Measurements from ENCODE around the gene ADGRG4.

Gene ADGRG4

DNA sequence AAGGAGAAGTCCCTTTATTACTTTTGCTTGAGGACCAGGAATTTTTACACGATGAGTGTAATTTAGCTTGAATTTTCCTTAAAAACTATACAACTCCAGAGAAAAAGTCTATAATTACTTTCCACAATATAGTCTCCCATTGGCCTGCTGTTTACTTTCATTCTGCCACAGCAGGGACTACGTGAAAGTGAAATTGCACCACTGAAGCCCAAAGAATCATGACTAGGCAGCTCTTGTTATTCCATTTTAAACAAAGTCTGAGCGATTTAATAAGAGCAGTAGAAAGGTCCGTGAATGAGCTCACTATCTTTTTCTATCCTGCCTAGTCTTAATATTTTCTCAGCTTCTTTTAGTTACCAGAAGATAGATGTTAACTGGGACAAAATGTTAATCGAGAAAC, 68.6 kb downstream of the ADGRG4 start:
- H2BK15ac ChIP-seq (ENCODE audit: low read depth, poor library complexity, severe bottlenecking), result no peak overlapping the region
- 68% methylated on average over 2 of the region's 5 CpGs for WGBS
- H4K91ac ChIP-seq (ENCODE audit: low read length), result no peak overlapping the region

GRCh38 chrX:136376713-136377112, 76.0 kb downstream of the ADGRG4 start:
- Histone ChIP-seq H4K91ac (ENCODE audit: low read length) (no peak overlapping the region), H2AK5ac (ENCODE audit: low read length, severe bottlenecking) (no peak overlapping the region)

More for the DNA sequence above, 68.6 kb downstream of the ADGRG4 start:
- H3K18ac ChIP-seq (ENCODE audit: low read depth in 1 of 2, low read length in 2 of 2), result no peak overlapping the region
- no peaks in the 10 kb centered on the region for H3K36me3 ChIP-seq (ENCODE audit: control insufficient read depth in 1 of 2, insufficient read depth in 2 of 2, low read depth in 1 of 2, low read length in 2 of 2)
- no peak for DNase-seq
- no peaks in the 10 kb centered on the region for H3K4me1 ChIP-seq (ENCODE audit: control insufficient read depth, insufficient read depth, low read depth, low read length)
- H3K9ac ChIP-seq (ENCODE audit: low read length), result no peak overlapping the region
- H3K23ac ChIP-seq (ENCODE audit: low read length in 2 of 2), result no peak overlapping the region
- H3K4me3 ChIP-seq (ENCODE audit: insufficient read depth in 1 of 2, low read depth in 1 of 2, low read length in 2 of 2), result no peak overlapping the region
- H3K27ac ChIP-seq (ENCODE audit: low read length, poor library complexity, severe bottlenecking), result no peak overlapping the region
- no peaks in the 10 kb centered on the region for H3K9me3 ChIP-seq (ENCODE audit: control insufficient read depth, low read length)
- no peak overlapping the region for H3K4me2 ChIP-seq (ENCODE audit: low read length, poor library complexity, severe bottlenecking)
- no peak overlapping the region for H2BK120ac ChIP-seq (ENCODE audit: low read depth, low read length)
- H2BK5ac ChIP-seq (ENCODE audit: low read depth, low read length, poor library complexity, severe bottlenecking), result no peak overlapping the region
- no peak overlapping the region for H3K4ac ChIP-seq (ENCODE audit: low read depth in 1 of 2, low read length in 2 of 2)
- H2AFZ ChIP-seq (ENCODE audit: low read depth, low read length), result no peak overlapping the region
- H2AK5ac ChIP-seq (ENCODE audit: low read length, severe bottlenecking), result no peak overlapping the region
- no peaks in the 10 kb centered on the region for H3K79me1 ChIP-seq (replicated peaks; ENCODE audit: low read length, poor library complexity, severe bottlenecking)
- no peak overlapping the region for H2BK12ac ChIP-seq (ENCODE audit: low read length in 2 of 2)
- no peak overlapping the region for H4K8ac ChIP-seq (ENCODE audit: low read length)
- H3K27me3 ChIP-seq (ENCODE audit: control insufficient read depth in 1 of 2, insufficient read depth in 1 of 2, low read length in 2 of 2), result peaks cover 0 to 12% of the 10 kb centered on the region in 2 experiments
- no peak overlapping the region for H3K14ac ChIP-seq (ENCODE audit: low read length in 2 of 2)

GRCh38 chrX:136380010-136380769, 79.4 kb downstream of the ADGRG4 start:
- peaks cover 0 to 9% of the 10 kb centered on the region in 2 experiments for H3K27me3 ChIP-seq (ENCODE audit: control insufficient read depth in 1 of 2, insufficient read depth in 1 of 2, low read length in 2 of 2)

More at GRCh38 chrX:136376713-136377112, 76.0 kb downstream of the ADGRG4 start:
- Histone ChIP-seq H3K4me3 (ENCODE audit: insufficient read depth in 1 of 2, low read depth in 1 of 2, low read length in 2 of 2) (no peak overlapping the region), H3K27ac (ENCODE audit: low read length, poor library complexity, severe bottlenecking) (no peak overlapping the region), H4K8ac (ENCODE audit: low read length) (no peak overlapping the region), H3K18ac (ENCODE audit: low read depth in 1 of 2, low read length in 2 of 2) (no peak overlapping the region), H3K4me1 (ENCODE audit: control insufficient read depth, insufficient read depth, low read depth, low read length) (no peaks in the 10 kb centered on the region), H3K27me3 (ENCODE audit: control insufficient read depth in 1 of 2, insufficient read depth in 1 of 2, low read length in 2 of 2) (peaks cover 0 to 12% of the 10 kb centered on the region in 2 experiments), H2BK15ac (ENCODE audit: low read depth, poor library complexity, severe bottlenecking) (no peak overlapping the region), H3K14ac (ENCODE audit: low read length in 2 of 2) (no peak overlapping the region), H3K9ac (ENCODE audit: low read length) (no peak overlapping the region), H3K79me1 (replicated peaks; ENCODE audit: low read length, poor library complexity, severe bottlenecking) (no peaks in the 10 kb centered on the region), H3K4ac (ENCODE audit: low read depth in 1 of 2, low read length in 2 of 2) (no peak overlapping the region), H2BK5ac (ENCODE audit: low read depth, low read length, poor library complexity, severe bottlenecking) (no peak overlapping the region), H3K9me3 (ENCODE audit: control insufficient read depth, low read length) (no peaks in the 10 kb centered on the region), H2BK120ac (ENCODE audit: low read depth, low read length) (no peak overlapping the region), H3K36me3 (ENCODE audit: control insufficient read depth in 1 of 2, insufficient read depth in 2 of 2, low read depth in 1 of 2, low read length in 2 of 2) (no peaks in the 10 kb centered on the region), H2BK12ac (ENCODE audit: low read length in 2 of 2) (no peak overlapping the region), H2AFZ (ENCODE audit: low read depth, low read length) (no peak overlapping the region), H3K23ac (ENCODE audit: low read length in 2 of 2) (no peak overlapping the region), H3K4me2 (ENCODE audit: low read length, poor library complexity, severe bottlenecking) (no peak overlapping the region)
- WGBS, result 70% methylated on average over 2 of the region's 5 CpGs
- no peak for DNase-seq

DNA sequence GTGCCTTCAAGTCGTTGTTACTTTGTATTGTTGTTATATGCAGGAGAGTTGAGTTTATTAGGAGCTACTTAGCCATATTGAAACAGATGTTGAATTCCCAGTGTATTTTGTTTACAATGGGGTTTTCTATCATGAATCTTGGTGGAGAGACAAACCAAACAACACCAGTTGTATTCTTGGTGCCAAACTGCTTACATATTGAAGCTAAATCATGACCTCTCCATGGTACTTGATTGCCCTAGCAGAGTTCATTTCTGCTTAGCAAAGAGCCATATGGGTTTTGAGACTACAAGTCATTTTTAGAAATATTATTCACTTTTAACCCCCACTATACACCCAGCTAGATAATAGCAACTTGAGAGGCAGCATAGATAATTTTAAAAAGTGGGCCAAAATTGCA, 85.4 kb downstream of the ADGRG4 start:
- no peak overlapping the region for H3K23ac ChIP-seq (ENCODE audit: low read length in 2 of 2)
- H3K14ac ChIP-seq (ENCODE audit: low read length in 2 of 2), result no peak overlapping the region
- H3K9ac ChIP-seq (ENCODE audit: low read length), result no peak overlapping the region
- peaks cover 0 to 6% of the 10 kb centered on the region in 2 experiments for H3K27me3 ChIP-seq (ENCODE audit: control insufficient read depth in 1 of 2, insufficient read depth in 1 of 2, low read length in 2 of 2)
- WGBS, result 44% methylated on average over 1 of the region's 1 CpG
- no peak overlapping the region for H3K4me3 ChIP-seq (ENCODE audit: insufficient read depth in 1 of 2, low read depth in 1 of 2, low read length in 2 of 2)
- no peaks in the 10 kb centered on the region for H3K36me3 ChIP-seq (ENCODE audit: control insufficient read depth in 1 of 2, insufficient read depth in 2 of 2, low read depth in 1 of 2, low read length in 2 of 2)
- H3K27ac ChIP-seq (ENCODE audit: low read length, poor library complexity, severe bottlenecking), result no peak overlapping the region
- no peak overlapping the region for H2BK15ac ChIP-seq (ENCODE audit: low read depth, poor library complexity, severe bottlenecking)
- no peak overlapping the region for H4K91ac ChIP-seq (ENCODE audit: low read length)
- H3K4me1 ChIP-seq (ENCODE audit: control insufficient read depth, insufficient read depth, low read depth, low read length), result no peaks in the 10 kb centered on the region
- no peak overlapping the region for H2BK12ac ChIP-seq (ENCODE audit: low read length in 2 of 2)
- no peak overlapping the region for H3K18ac ChIP-seq (ENCODE audit: low read depth in 1 of 2, low read length in 2 of 2)
- H3K4me2 ChIP-seq (ENCODE audit: low read length, poor library complexity, severe bottlenecking), result no peak overlapping the region
- no peak overlapping the region for H2BK5ac ChIP-seq (ENCODE audit: low read depth, low read length, poor library complexity, severe bottlenecking)
- H3K9me3 ChIP-seq (ENCODE audit: control insufficient read depth, low read length), result no peaks in the 10 kb centered on the region
- no peaks in the 10 kb centered on the region for H3K79me1 ChIP-seq (replicated peaks; ENCODE audit: low read length, poor library complexity, severe bottlenecking)
- no peak overlapping the region for H3K4ac ChIP-seq (ENCODE audit: low read depth in 1 of 2, low read length in 2 of 2)
- H2BK120ac ChIP-seq (ENCODE audit: low read depth, low read length), result no peak overlapping the region
- H2AK5ac ChIP-seq (ENCODE audit: low read length, severe bottlenecking), result no peak overlapping the region
- H4K8ac ChIP-seq (ENCODE audit: low read length), result no peak overlapping the region
- H2AFZ ChIP-seq (ENCODE audit: low read depth, low read length), result no peak overlapping the region
- DNase-seq, result no peak

More at GRCh38 chrX:136380010-136380769, 79.4 kb downstream of the ADGRG4 start:
- Histone ChIP-seq H3K23ac (ENCODE audit: low read length in 2 of 2) (no peak overlapping the region), H3K27ac (ENCODE audit: low read length, poor library complexity, severe bottlenecking) (no peak overlapping the region), H2BK5ac (ENCODE audit: low read depth, low read length, poor library complexity, severe bottlenecking) (no peak overlapping the region), H3K14ac (ENCODE audit: low read length in 2 of 2) (no peak overlapping the region), H3K9ac (ENCODE audit: low read length) (no peak overlapping the region), H2AK5ac (ENCODE audit: low read length, severe bottlenecking) (no peak overlapping the region), H3K9me3 (ENCODE audit: control insufficient read depth, low read length) (no peaks in the 10 kb centered on the region), H4K91ac (ENCODE audit: low read length) (no peak overlapping the region), H3K4me2 (ENCODE audit: low read length, poor library complexity, severe bottlenecking) (no peak overlapping the region), H3K79me1 (replicated peaks; ENCODE audit: low read length, poor library complexity, severe bottlenecking) (no peaks in the 10 kb centered on the region), H2BK12ac (ENCODE audit: low read length in 2 of 2) (no peak overlapping the region), H2BK15ac (ENCODE audit: low read depth, poor library complexity, severe bottlenecking) (no peak overlapping the region), H4K8ac (ENCODE audit: low read length) (no peak overlapping the region), H3K4me3 (ENCODE audit: insufficient read depth in 1 of 2, low read depth in 1 of 2, low read length in 2 of 2) (no peak overlapping the region), H2AFZ (ENCODE audit: low read depth, low read length) (no peak overlapping the region), H2BK120ac (ENCODE audit: low read depth, low read length) (no peak overlapping the region), H3K4me1 (ENCODE audit: control insufficient read depth, insufficient read depth, low read depth, low read length) (no peaks in the 10 kb centered on the region), H3K18ac (ENCODE audit: low read depth in 1 of 2, low read length in 2 of 2) (no peak overlapping the region), H3K4ac (ENCODE audit: low read depth in 1 of 2, low read length in 2 of 2) (no peak overlapping the region), H3K36me3 (ENCODE audit: control insufficient read depth in 1 of 2, insufficient read depth in 2 of 2, low read depth in 1 of 2, low read length in 2 of 2) (no peaks in the 10 kb centered on the region)
- WGBS, result no CpG with 5 or more reads among the region's 1 CpG
- no peak for DNase-seq
